ENCODE results near the gene UBE2I. TPM values are rescaled to one million over a fixed set of nuclear protein-coding genes. Genes with fewer than 3 reads are reported as not detected.
A peak's percentile ranks its signal among the peaks of the same experiment; 100 is the strongest.

The UBE2I gene
- total and polyA plus RNA-seq, 4 donors = 35.7 to 86.7 (median 72.4) TPM

- WGBS, 2 donors = 51 to 57% methylated on average over 30 of the region's 30 CpGs
- no peak overlapping the region for H3K27ac ChIP-seq (ENCODE audit: low read depth in 1 of 2, low read length in 2 of 2)
- H3K4me1 ChIP-seq (ENCODE audit: control insufficient read depth in 1 of 2, insufficient read depth in 2 of 2, low read length in 2 of 2) = no peaks in the 10 kb centered on the region
- H3K4me3 ChIP-seq (ENCODE audit: low read length in 2 of 2) = no peak overlapping the region
- no peak for ATAC-seq (ENCODE audit: low FRiP score)
- H3K27me3 ChIP-seq (ENCODE audit: control insufficient read depth in 1 of 2, insufficient read depth in 2 of 2, low read length in 1 of 2) = no peaks in the 10 kb centered on the region
- intact Hi-C loops (cut with DNase I) = no loop called here
- no peaks in the 10 kb centered on the region for H3K36me3 ChIP-seq (ENCODE audit: control insufficient read depth in 1 of 2, insufficient read depth in 2 of 2, low read length in 1 of 2)
- DNase-seq = no peak
- H3K9me3 ChIP-seq (ENCODE audit: control insufficient read depth, low read length) = no peaks in the 10 kb centered on the region
Observed at GRCh38 chr16:1338119-1338730, 28.8 kb downstream of the UBE2I start.

DNA sequence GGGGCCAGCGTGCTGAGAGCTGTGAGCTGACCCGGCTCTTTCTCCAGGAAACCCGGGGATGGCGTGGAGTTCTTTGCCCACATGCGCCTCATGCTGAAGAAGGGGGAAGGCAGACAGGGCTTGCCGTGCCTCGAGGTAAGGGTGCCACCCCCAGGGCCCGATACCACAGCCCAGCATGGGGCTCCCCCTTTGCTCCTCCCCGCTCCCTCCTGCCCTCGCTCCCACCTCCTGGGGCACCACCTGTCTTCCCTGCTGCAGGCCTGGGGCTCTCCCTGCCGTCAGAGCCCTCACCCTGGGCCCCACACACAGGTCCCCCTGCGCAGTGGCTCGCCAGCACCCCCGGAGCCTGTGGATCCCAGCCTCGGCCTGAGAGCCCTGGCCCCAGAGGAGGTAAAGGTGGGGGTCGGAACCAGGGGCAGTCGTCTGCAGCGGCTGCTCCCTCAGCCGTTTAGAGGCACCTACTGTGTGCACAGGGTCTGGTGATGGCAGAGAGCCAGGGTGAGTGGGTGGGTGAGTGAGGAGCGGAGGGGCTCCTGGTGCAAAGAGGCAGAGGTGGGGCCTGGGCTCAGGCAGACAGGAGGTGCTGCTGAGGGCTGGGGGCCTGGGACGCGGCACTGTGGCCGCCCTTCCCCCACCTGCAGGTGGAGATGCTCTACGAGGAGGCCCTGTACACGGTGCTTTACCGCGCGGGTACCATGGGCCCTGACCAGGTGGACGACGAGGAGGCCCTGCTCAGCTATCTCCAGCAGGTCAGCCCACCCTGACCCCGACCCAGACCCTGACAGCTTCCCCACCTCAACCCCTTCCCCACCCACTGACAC lies 29.6 kb downstream of the UBE2I start:
- intact Hi-C loops (cut with DNase I) = no loop called here
- no peaks in the 10 kb centered on the region for H3K36me3 ChIP-seq (ENCODE audit: control insufficient read depth in 1 of 2, insufficient read depth in 2 of 2, low read length in 1 of 2)
- H3K4me3 ChIP-seq (ENCODE audit: low read length in 2 of 2) = no peak overlapping the region
- DNase-seq (no peak), ATAC-seq (ENCODE audit: low FRiP score) (no peak)
- H3K27me3 ChIP-seq (ENCODE audit: control insufficient read depth in 1 of 2, insufficient read depth in 2 of 2, low read length in 1 of 2) = no peaks in the 10 kb centered on the region
- no peaks in the 10 kb centered on the region for H3K9me3 ChIP-seq (ENCODE audit: control insufficient read depth, low read length)
- H3K27ac ChIP-seq (ENCODE audit: low read depth in 1 of 2, low read length in 2 of 2) = no peak overlapping the region
- 62 to 69% methylated on average over 27 to 31 of the region's 31 CpGs for WGBS, 2 donors
- no peaks in the 10 kb centered on the region for H3K4me1 ChIP-seq (ENCODE audit: control insufficient read depth in 1 of 2, insufficient read depth in 2 of 2, low read length in 2 of 2)

GRCh38 chr16:1340730-1341494 lies 31.5 kb downstream of the UBE2I start:
- DNase-seq = no peak
- 79 to 82% methylated on average over 31 to 36 of the region's 36 CpGs for WGBS, 2 donors
- no peaks in the 10 kb centered on the region for H3K36me3 ChIP-seq (ENCODE audit: control insufficient read depth in 1 of 2, insufficient read depth in 2 of 2, low read length in 1 of 2)
- H3K27me3 ChIP-seq (ENCODE audit: control insufficient read depth in 1 of 2, insufficient read depth in 2 of 2, low read length in 1 of 2) = no peaks in the 10 kb centered on the region
- intact Hi-C loops (cut with DNase I) = no loop called here
- no peak for ATAC-seq (ENCODE audit: low FRiP score)
- H3K4me1 ChIP-seq (ENCODE audit: control insufficient read depth in 1 of 2, insufficient read depth in 2 of 2, low read length in 2 of 2) = no peaks in the 10 kb centered on the region
- H3K4me3 ChIP-seq (ENCODE audit: low read length in 2 of 2) = no peak overlapping the region
- no peaks in the 10 kb centered on the region for H3K9me3 ChIP-seq (ENCODE audit: control insufficient read depth, low read length)
- no peak overlapping the region for H3K27ac ChIP-seq (ENCODE audit: low read depth in 1 of 2, low read length in 2 of 2)

DNA sequence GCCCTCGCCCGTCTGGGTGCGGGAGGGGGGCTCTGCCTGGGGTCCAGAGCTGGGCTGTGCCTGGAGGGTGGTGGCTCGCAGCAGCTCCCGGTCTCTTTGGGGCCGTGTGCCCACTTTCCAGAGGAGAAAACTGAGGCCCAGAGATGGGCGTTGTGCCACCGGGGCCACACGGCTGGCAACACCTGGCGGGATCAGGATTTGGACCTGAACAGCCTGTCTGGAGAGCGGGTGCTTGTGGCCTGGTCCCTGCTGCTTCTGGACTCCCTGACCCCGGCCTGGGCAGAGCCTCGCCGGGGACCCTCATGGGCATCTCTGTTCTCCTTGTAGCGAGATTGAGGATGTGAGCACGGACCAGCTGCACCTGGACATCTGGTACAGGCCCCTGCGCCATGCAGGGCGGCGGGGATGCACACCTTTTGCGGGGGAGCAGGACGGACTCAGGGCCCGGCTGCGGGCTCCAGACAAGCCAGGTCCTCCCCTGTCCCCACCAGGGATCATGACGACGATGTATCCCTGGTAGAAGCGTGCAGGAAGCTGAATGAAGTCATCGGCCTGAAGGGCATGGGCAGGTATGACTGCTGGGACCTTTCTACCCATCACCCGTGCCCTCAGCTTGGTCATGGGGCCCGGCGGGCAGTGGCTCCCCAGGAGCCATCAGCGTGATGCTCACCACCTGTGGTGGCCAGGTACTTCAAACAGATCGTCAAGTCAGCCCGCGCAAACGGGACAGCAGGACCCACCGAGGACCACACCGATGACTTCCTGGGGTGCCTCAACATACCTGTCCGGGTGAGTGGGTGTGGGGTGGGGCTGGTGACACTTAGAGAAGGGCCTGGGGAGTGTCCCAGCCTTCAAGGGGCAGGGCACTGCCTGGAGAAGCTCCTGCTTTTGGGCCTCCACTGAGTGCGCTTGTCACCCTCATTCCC lies 32.3 kb downstream of the UBE2I start:
- H3K27me3 ChIP-seq (ENCODE audit: control insufficient read depth in 1 of 2, insufficient read depth in 2 of 2, low read length in 1 of 2) = no peaks in the 10 kb centered on the region
- H3K4me1 ChIP-seq (ENCODE audit: control insufficient read depth in 1 of 2, insufficient read depth in 2 of 2, low read length in 2 of 2) = no peaks in the 10 kb centered on the region

DNA sequence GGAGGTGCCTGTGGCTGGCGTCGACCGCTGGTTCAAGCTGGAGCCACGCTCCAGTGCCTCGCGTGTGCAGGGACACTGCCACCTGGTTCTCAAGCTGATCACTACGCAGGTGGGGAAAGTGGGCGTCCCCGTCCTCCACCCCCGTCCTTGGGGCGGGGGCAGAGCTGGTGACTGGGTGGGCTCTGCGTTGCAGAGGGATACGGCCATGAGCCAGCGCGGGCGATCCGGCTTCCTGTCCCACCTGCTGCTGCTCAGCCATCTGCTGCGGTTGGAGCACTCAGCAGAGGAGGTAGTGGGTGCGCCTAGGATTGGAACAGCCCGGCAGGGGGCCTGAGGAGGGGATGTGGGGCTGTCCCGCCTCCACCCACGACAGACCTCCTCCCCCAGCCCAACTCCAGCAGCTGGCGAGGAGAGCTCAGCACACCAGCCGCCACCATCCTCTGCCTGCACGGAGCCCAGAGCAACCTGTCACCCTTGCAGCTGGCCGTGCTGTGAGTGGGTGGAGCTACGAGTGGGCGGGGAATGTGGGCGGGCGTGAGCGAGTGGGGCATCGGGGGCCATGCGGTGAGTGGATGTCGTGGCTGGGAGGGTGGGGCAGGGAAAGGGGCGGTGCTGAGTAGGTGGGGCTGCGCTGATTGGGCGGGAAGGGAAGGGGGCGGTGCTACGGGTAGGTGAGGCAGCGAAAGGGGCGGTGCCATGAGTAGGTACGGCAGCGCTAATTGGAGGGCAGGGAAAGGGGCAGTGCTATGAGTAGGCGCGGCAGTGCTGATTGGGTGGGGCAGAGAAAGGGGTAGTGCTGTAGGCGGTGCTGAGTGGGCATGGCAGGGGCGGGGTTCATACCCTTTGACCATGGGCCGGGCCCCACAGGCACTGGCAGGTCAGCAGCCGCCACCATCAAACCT lies 33.3 kb downstream of the UBE2I start:
- Histone ChIP-seq H3K9me3 (ENCODE audit: control insufficient read depth, low read length) (no peaks in the 10 kb centered on the region), H3K27me3 (ENCODE audit: control insufficient read depth in 1 of 2, insufficient read depth in 2 of 2, low read length in 1 of 2) (no peaks in the 10 kb centered on the region), H3K27ac (ENCODE audit: low read depth in 1 of 2, low read length in 2 of 2) (no peak overlapping the region), H3K36me3 (ENCODE audit: control insufficient read depth in 1 of 2, insufficient read depth in 2 of 2, low read length in 1 of 2) (no peaks in the 10 kb centered on the region), H3K4me3 (ENCODE audit: low read length in 2 of 2) (no peak overlapping the region), H3K4me1 (ENCODE audit: control insufficient read depth in 1 of 2, insufficient read depth in 2 of 2, low read length in 2 of 2) (no peaks in the 10 kb centered on the region)
- peak; percentile 79 for ATAC-seq (ENCODE audit: low FRiP score)
- intact Hi-C loops (cut with DNase I) = no loop called here
- WGBS, 2 donors = 9% methylated on average over 47 to 49 of the region's 49 CpGs
- DNase-seq = peak; percentile 94 to 96

More for the DNA sequence above, 32.3 kb downstream of the UBE2I start:
- Histone ChIP-seq H3K36me3 (ENCODE audit: control insufficient read depth in 1 of 2, insufficient read depth in 2 of 2, low read length in 1 of 2) (no peaks in the 10 kb centered on the region), H3K4me3 (ENCODE audit: low read length in 2 of 2) (no peak overlapping the region), H3K9me3 (ENCODE audit: control insufficient read depth, low read length) (no peaks in the 10 kb centered on the region), H3K27ac (ENCODE audit: low read depth in 1 of 2, low read length in 2 of 2) (no peak overlapping the region)
- WGBS, 2 donors = 88% methylated on average over 36 to 39 of the region's 39 CpGs
- intact Hi-C loops (cut with DNase I) = no loop called here
- no peak for DNase-seq
- ATAC-seq (ENCODE audit: low FRiP score) = no peak

- intact Hi-C loops (cut with DNase I) = no loop called here
- ATAC-seq (ENCODE audit: low FRiP score) (peak; percentile 17), DNase-seq (no peak)
- H3K4me1 ChIP-seq (ENCODE audit: control insufficient read depth in 1 of 2, insufficient read depth in 2 of 2, low read length in 2 of 2) = no peaks in the 10 kb centered on the region
- no peak overlapping the region for H3K27ac ChIP-seq (ENCODE audit: low read depth in 1 of 2, low read length in 2 of 2)
- no peaks in the 10 kb centered on the region for H3K36me3 ChIP-seq (ENCODE audit: control insufficient read depth in 1 of 2, insufficient read depth in 2 of 2, low read length in 1 of 2)
- no peaks in the 10 kb centered on the region for H3K27me3 ChIP-seq (ENCODE audit: control insufficient read depth in 1 of 2, insufficient read depth in 2 of 2, low read length in 1 of 2)
- no peak overlapping the region for H3K4me3 ChIP-seq (ENCODE audit: low read length in 2 of 2)
- H3K9me3 ChIP-seq (ENCODE audit: control insufficient read depth, low read length) = no peaks in the 10 kb centered on the region
- 35 to 38% methylated on average over 41 to 44 of the region's 44 CpGs for WGBS, 2 donors
Observed at GRCh38 chr16:1343428-1344242, 34.2 kb downstream of the UBE2I start.

- DNase-seq = no peak
- Histone ChIP-seq H3K9me3 (ENCODE audit: control insufficient read depth, low read length) (no peaks in the 10 kb centered on the region), H3K4me3 (ENCODE audit: low read length in 2 of 2) (no peak overlapping the region), H3K36me3 (ENCODE audit: control insufficient read depth in 1 of 2, insufficient read depth in 2 of 2, low read length in 1 of 2) (no peaks in the 10 kb centered on the region), H3K4me1 (ENCODE audit: control insufficient read depth in 1 of 2, insufficient read depth in 2 of 2, low read length in 2 of 2) (no peaks in the 10 kb centered on the region), H3K27ac (ENCODE audit: low read depth in 1 of 2, low read length in 2 of 2) (no peak overlapping the region), H3K27me3 (ENCODE audit: control insufficient read depth in 1 of 2, insufficient read depth in 2 of 2, low read length in 1 of 2) (no peaks in the 10 kb centered on the region)
- no peak for ATAC-seq (ENCODE audit: low FRiP score)
- intact Hi-C loops (cut with DNase I) = no loop called here
- WGBS, 2 donors = 90 to 91% methylated on average over 14 of the region's 14 CpGs
Observed at GRCh38 chr16:1344499-1344898, 35.1 kb downstream of the UBE2I start.

Measured in aorta (tissue), 5 donors.